MM.1S (cell line): ENCODE data around the gene ALDOB.

Source experiments
- DNase-seq: peaks from one replicate; pipeline ENCODE4 v3.0.0-alpha.2; 2015
- H2AFZ ChIP-seq: fragments of 300-600 bp; sonication (generic); 2 replicates; pipeline ENCODE4 v1.6.0; 2016; ENCODE audit warnings: antibody characterized with exemption, low read length
- H3F3A ChIP-seq: fragments of 300-600 bp; sonication (generic); 2 replicates; pipeline ENCODE4 v1.6.1; 2016; ENCODE audit warnings: mild to moderate bottlenecking, antibody characterized with exemption, low read length, moderate library complexity, mixed read lengths; ENCODE audit not compliant: insufficient read depth
- H3K27ac ChIP-seq: fragments of 300-600 bp; sonication (generic); 2 replicates; pipeline ENCODE4 v1.5.1; 2016; ENCODE audit warnings: mild to moderate bottlenecking, low read length
- H3K27me3 ChIP-seq: fragments of 300-600 bp; sonication (generic); replicated peaks from 2 replicates; pipeline ENCODE4 v1.6.0; 2016; ENCODE audit warnings: low read length; ENCODE audit not compliant: insufficient read depth
- H3K36me3 ChIP-seq: fragments of 300-600 bp; sonication (generic); replicated peaks from 2 replicates; pipeline ENCODE4 v1.6.1; 2016; ENCODE audit warnings: mild to moderate bottlenecking, low read length, mixed read lengths; ENCODE audit not compliant: insufficient read depth
- H3K4me1 ChIP-seq: fragments of 300-600 bp; sonication (generic); 2 replicates; pipeline ENCODE4 v1.6.1; 2016; ENCODE audit warnings: low read length, mixed read lengths
- H3K4me2 ChIP-seq: fragments of 300-600 bp; sonication (generic); 2 replicates; pipeline ENCODE4 v1.6.0; 2016; ENCODE audit warnings: low read depth, low read length
- H3K4me3 ChIP-seq: fragments of 300-600 bp; sonication (generic); 2 replicates; pipeline ENCODE4 v1.5.1; 2016; ENCODE audit warnings: low read length, mixed read lengths
- H3K79me2 ChIP-seq: fragments of 300-600 bp; sonication (generic); 2 replicates; pipeline ENCODE4 v1.6.1; 2016; ENCODE audit warnings: mixed run types, low read length, mixed read lengths
- H3K9ac ChIP-seq: fragments of 300-600 bp; sonication (generic); 2 replicates; pipeline ENCODE4 v1.6.1; 2016; ENCODE audit warnings: low read length, mixed read lengths
- H3K9me2 ChIP-seq: fragments of 300-600 bp; sonication (generic); replicated peaks from 2 replicates; pipeline ENCODE4 v1.6.1; 2016; ENCODE audit warnings: mild to moderate bottlenecking, low read length, mixed read lengths; ENCODE audit not compliant: insufficient read depth
- H3K9me3 ChIP-seq: fragments of 300-600 bp; sonication (generic); replicated peaks from 2 replicates; pipeline ENCODE4 v1.6.1; 2016; ENCODE audit warnings: mild to moderate bottlenecking, low read length, mixed read lengths; ENCODE audit not compliant: insufficient read depth
- H4K20me1 ChIP-seq: fragments of 300-600 bp; sonication (generic); 2 replicates; pipeline ENCODE4 v1.6.1; 2016; ENCODE audit warnings: mild to moderate bottlenecking, low read length, moderate library complexity, mixed read lengths; ENCODE audit not compliant: insufficient read depth
- EZH2 ChIP-seq: fragments of 300-600 bp; sonication (generic); optimal IDR thresholded peaks from 2 replicates; pipeline ENCODE3; 2017; ENCODE audit warnings: low read depth, mild to moderate bottlenecking, antibody characterized with exemption, low read length, mixed read lengths
- EZH2phosphoT487 ChIP-seq: fragments of 300-600 bp; sonication (generic); IDR thresholded peaks from 2 replicates; pipeline ENCODE4 v1.6.1; 2018; ENCODE audit warnings: antibody characterized with exemption, low read length
- TF ChIP-seq, protein P1 (sequence below): fragments of 300-600 bp; sonication (generic); IDR thresholded peaks from 2 replicates; pipeline ENCODE4 v1.5.1; 2016; ENCODE audit warnings: antibody characterized with exemption, low read length, mixed read lengths

Gene ALDOB

GRCh38 chr9:101380295-101380694, 55.3 kb downstream of the ALDOB start:
- H3K27me3 ChIP-seq: no peaks in the 10 kb centered on the region
- no peaks in the 10 kb centered on the region for H3K9me3 ChIP-seq
- no peak overlapping the region for H3K4me3 ChIP-seq
- no peaks in the 10 kb centered on the region for H3K79me2 ChIP-seq
- H3K9ac ChIP-seq: no peak overlapping the region
- H3F3A ChIP-seq: no peaks in the 10 kb centered on the region
- H3K4me2 ChIP-seq: no peak overlapping the region
- H3K9me2 ChIP-seq: no peaks in the 10 kb centered on the region
- no peaks in the 10 kb centered on the region for H3K4me1 ChIP-seq
- TF ChIP-seq, protein P1, sequence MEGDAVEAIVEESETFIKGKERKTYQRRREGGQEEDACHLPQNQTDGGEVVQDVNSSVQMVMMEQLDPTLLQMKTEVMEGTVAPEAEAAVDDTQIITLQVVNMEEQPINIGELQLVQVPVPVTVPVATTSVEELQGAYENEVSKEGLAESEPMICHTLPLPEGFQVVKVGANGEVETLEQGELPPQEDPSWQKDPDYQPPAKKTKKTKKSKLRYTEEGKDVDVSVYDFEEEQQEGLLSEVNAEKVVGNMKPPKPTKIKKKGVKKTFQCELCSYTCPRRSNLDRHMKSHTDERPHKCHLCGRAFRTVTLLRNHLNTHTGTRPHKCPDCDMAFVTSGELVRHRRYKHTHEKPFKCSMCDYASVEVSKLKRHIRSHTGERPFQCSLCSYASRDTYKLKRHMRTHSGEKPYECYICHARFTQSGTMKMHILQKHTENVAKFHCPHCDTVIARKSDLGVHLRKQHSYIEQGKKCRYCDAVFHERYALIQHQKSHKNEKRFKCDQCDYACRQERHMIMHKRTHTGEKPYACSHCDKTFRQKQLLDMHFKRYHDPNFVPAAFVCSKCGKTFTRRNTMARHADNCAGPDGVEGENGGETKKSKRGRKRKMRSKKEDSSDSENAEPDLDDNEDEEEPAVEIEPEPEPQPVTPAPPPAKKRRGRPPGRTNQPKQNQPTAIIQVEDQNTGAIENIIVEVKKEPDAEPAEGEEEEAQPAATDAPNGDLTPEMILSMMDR: no peak
- no peak for TF ChIP-seq EZH2
- no peak for TF ChIP-seq EZH2phosphoT487
- no peaks in the 10 kb centered on the region for H3K36me3 ChIP-seq
- no peaks in the 10 kb centered on the region for H4K20me1 ChIP-seq
- H2AFZ ChIP-seq: no peak overlapping the region
- no peak overlapping the region for H3K27ac ChIP-seq
- no peak for DNase-seq

DNA sequence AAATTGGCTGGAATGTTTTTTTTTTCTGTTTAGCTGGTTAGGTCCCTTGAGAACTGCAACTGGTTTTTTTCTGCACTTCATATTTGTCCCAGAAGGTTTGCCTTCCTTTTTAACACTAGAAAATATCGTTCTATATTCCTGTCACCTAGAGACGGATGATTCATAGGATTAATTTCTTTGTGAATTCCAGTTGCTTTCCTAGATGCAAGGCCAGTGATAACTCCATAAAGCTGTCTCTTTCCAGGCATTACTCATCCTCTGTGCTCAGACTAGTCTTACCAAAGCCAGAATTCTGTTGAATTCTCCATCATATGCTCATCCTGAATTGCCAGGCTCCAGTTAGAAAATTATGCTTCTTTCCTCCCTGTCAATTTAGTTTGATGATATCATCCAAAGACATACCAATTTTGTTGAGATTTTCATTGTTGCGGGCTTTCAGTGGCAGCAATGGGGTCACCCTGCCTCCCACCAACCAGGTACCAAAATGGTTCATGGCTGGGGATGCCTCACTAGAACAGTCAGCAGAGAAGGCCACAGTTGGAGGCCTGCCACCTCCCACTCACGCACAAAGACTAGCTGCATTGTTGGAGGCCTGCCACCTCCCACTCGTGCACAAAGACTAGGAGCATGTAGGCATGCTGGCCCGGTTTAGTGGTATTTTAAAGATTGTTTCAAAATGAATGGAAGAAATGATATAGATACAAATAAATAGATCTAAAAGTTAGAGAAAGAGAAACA, 59.3 kb downstream of the ALDOB start:
- Histone ChIP-seq H3K79me2 (no peaks in the 10 kb centered on the region), H3K9me3 (no peaks in the 10 kb centered on the region), H3K4me1 (no peaks in the 10 kb centered on the region), H3K27me3 (no peaks in the 10 kb centered on the region), H3K36me3 (no peaks in the 10 kb centered on the region), H3F3A (no peaks in the 10 kb centered on the region), H3K4me3 (no peak overlapping the region), H2AFZ (no peak overlapping the region), H3K9ac (no peak overlapping the region), H4K20me1 (no peaks in the 10 kb centered on the region), H3K27ac (no peak overlapping the region), H3K4me2 (no peak overlapping the region), H3K9me2 (no peaks in the 10 kb centered on the region)
- DNase-seq: no peak
- TF ChIP-seq EZH2phosphoT487 (no peak), EZH2 (no peak)
- TF ChIP-seq, protein P1: no peak

- TF ChIP-seq, protein P1: no peak
- TF ChIP-seq EZH2phosphoT487 (no peak), EZH2 (no peak)
- Histone ChIP-seq H3K27ac (no peak overlapping the region), H3K9me2 (no peaks in the 10 kb centered on the region), H3K9ac (no peak overlapping the region), H4K20me1 (no peaks in the 10 kb centered on the region), H3K27me3 (no peaks in the 10 kb centered on the region), H3K36me3 (no peaks in the 10 kb centered on the region), H3K4me3 (no peak overlapping the region), H2AFZ (no peak overlapping the region), H3F3A (no peaks in the 10 kb centered on the region), H3K9me3 (no peaks in the 10 kb centered on the region), H3K4me2 (no peak overlapping the region), H3K79me2 (no peaks in the 10 kb centered on the region), H3K4me1 (no peaks in the 10 kb centered on the region)
- DNase-seq: no peak
Measured at GRCh38 chr9:101375546-101375945, 60.0 kb downstream of the ALDOB start.
